ENCODE data around the gene CASKIN1. TPM values are rescaled to one million over a fixed set of nuclear protein-coding genes. Genes with fewer than 3 reads are reported as not detected.

The CASKIN1 gene
- total RNA-seq, 1 donor from 2014 or later, result 1.0 TPM

- Mint-ChIP-seq H3K36me3 (ENCODE audit: low read depth) (peaks cover 24% of the 10 kb centered on the region), H3K27me3 (ENCODE audit: low read depth) (no peaks in the 10 kb centered on the region), H3K4me3 (ENCODE audit: low read depth) (no peak overlapping the region), H3K27ac (no peak overlapping the region), H3K9me3 (no peaks in the 10 kb centered on the region), H3K4me1 (ENCODE audit: low read depth) (no peaks in the 10 kb centered on the region)
- intact Hi-C loops (cut with micrococcal nuclease), result no loop called here
- no peak for DNase-seq (ENCODE audit: low spot score)
These were observed 25.6 kb downstream of the CASKIN1 start for GRCh38 chr16:2170587-2171435.

- Mint-ChIP-seq H3K4me1 (ENCODE audit: low read depth) (no peaks in the 10 kb centered on the region), H3K27ac (no peak overlapping the region), H3K36me3 (ENCODE audit: low read depth) (peaks cover 27% of the 10 kb centered on the region), H3K9me3 (no peaks in the 10 kb centered on the region), H3K4me3 (ENCODE audit: low read depth) (no peak overlapping the region), H3K27me3 (ENCODE audit: low read depth) (no peaks in the 10 kb centered on the region)
- no peak for DNase-seq (ENCODE audit: low spot score)
- intact Hi-C loops (cut with micrococcal nuclease), result no loop called here
These were observed 26.3 kb downstream of the CASKIN1 start for GRCh38 chr16:2170080-2170479.

DNA sequence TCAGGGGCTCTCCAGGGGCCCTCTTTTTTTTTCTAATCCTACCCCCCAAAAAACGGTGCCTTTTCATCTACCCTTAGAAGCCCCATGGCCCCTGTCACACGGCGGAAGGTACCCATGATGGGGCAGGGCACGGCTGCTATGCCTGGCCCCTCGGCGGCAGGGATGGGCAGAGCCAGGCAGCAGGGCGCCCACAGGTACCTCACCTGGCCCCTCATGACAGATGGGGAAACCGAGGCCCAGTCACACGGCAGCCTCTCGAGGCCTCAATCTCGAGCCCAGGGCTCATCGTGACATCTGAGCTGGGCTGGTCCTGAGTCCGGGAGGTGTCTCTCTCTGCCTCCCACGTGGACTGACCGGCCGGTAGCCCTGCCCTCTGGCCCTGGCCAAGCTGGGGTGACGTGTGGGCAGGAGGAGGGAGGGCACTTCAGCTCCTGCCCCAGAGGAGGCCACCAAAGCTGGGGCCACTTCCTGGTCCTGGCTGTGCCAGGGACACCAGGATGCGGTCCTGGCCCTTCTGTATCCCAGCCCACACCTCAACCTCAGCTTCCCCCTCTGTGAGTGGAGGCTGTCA lies 29.3 kb downstream of the CASKIN1 start:
- Mint-ChIP-seq H3K9me3 (no peaks in the 10 kb centered on the region), H3K4me3 (ENCODE audit: low read depth) (no peak overlapping the region), H3K36me3 (ENCODE audit: low read depth) (peaks cover 18% of the 10 kb centered on the region), H3K4me1 (ENCODE audit: low read depth) (no peaks in the 10 kb centered on the region), H3K27ac (no peak overlapping the region), H3K27me3 (ENCODE audit: low read depth) (no peaks in the 10 kb centered on the region)
- DNase-seq (ENCODE audit: low spot score), result no peak
- intact Hi-C loops (cut with micrococcal nuclease), result no loop called here

GRCh38 chr16:2166263-2167067 lies 29.9 kb downstream of the CASKIN1 start:
- H3K36me3 Mint-ChIP-seq (ENCODE audit: low read depth), result peaks cover 23% of the 10 kb centered on the region
- no peaks in the 10 kb centered on the region for H3K27me3 Mint-ChIP-seq (ENCODE audit: low read depth)
- DNase-seq (ENCODE audit: low spot score), result no peak
- no peak overlapping the region for H3K27ac Mint-ChIP-seq
- no peaks in the 10 kb centered on the region for H3K4me1 Mint-ChIP-seq (ENCODE audit: low read depth)
- H3K9me3 Mint-ChIP-seq, result no peaks in the 10 kb centered on the region
- no peak overlapping the region for H3K4me3 Mint-ChIP-seq (ENCODE audit: low read depth)
- intact Hi-C loops (cut with micrococcal nuclease), result no loop called here

DNA sequence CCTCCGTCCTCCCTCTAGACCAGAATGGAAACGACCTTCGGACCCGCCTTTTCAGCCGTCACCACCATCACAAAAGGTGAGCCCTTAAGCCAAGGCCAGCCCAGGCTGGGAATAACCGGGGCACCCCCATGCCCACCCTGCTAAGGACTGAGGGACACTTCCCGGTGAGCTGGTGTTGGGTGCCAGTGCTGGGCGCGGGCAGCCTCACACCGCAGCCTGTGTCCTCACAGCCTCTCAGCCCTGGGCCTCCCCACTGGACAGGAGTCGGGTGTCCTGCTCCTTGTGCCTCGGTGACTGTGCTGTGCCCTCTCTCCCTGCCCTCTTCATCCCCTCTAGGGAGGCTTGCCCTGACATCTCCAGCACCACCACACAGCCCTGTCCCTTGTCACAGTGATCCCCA lies 30.5 kb downstream of the CASKIN1 start:
- no peak for DNase-seq (ENCODE audit: low spot score)
- Mint-ChIP-seq H3K4me1 (ENCODE audit: low read depth) (no peaks in the 10 kb centered on the region), H3K27me3 (ENCODE audit: low read depth) (no peaks in the 10 kb centered on the region), H3K9me3 (no peaks in the 10 kb centered on the region), H3K36me3 (ENCODE audit: low read depth) (peaks cover 23% of the 10 kb centered on the region), H3K4me3 (ENCODE audit: low read depth) (no peak overlapping the region), H3K27ac (no peak overlapping the region)
- intact Hi-C loops (cut with micrococcal nuclease), result no loop called here

GRCh38 chr16:2163211-2163881 lies 33.1 kb downstream of the CASKIN1 start:
- H3K4me1 Mint-ChIP-seq (ENCODE audit: low read depth), result peaks cover 2% of the 10 kb centered on the region
- DNase-seq (ENCODE audit: low spot score), result no peak
- peaks cover 21% of the 10 kb centered on the region for H3K36me3 Mint-ChIP-seq (ENCODE audit: low read depth)
- intact Hi-C loops (cut with micrococcal nuclease), result no loop called here
- no peaks in the 10 kb centered on the region for H3K27me3 Mint-ChIP-seq (ENCODE audit: low read depth)
- H3K4me3 Mint-ChIP-seq (ENCODE audit: low read depth), result no peak overlapping the region
- H3K27ac Mint-ChIP-seq, result no peak overlapping the region
- no peaks in the 10 kb centered on the region for H3K9me3 Mint-ChIP-seq

DNA sequence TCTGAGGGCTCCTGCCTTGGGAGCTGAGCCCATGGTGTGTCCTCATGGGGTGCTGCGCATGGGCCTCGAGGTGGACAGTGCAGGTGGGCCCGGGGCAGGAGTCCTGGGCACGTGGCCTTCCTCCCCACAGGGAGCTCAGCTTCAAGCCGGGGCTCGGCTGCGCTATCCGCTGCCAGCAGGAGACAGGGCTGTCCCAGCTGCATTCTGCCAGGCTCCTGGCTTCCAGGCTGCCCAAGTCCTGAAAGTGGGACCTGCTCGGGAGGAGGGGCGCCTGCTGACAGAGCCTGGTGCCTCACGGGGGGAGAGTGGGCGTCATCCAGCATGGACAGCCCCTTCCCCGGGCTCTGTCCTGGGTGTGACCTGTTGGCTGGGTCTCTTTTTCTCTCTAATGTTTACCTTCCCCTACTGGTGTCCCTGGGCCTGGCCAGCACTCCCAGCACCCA lies 33.7 kb downstream of the CASKIN1 start:
- intact Hi-C loops (cut with micrococcal nuclease), result no loop called here
- H3K36me3 Mint-ChIP-seq (ENCODE audit: low read depth), result peaks cover 17% of the 10 kb centered on the region
- no peaks in the 10 kb centered on the region for H3K9me3 Mint-ChIP-seq
- peaks cover 4% of the 10 kb centered on the region for H3K4me1 Mint-ChIP-seq (ENCODE audit: low read depth)
- no peak overlapping the region for H3K27ac Mint-ChIP-seq
- H3K4me3 Mint-ChIP-seq (ENCODE audit: low read depth), result no peak overlapping the region
- DNase-seq (ENCODE audit: low spot score), result no peak
- no peaks in the 10 kb centered on the region for H3K27me3 Mint-ChIP-seq (ENCODE audit: low read depth)

DNA sequence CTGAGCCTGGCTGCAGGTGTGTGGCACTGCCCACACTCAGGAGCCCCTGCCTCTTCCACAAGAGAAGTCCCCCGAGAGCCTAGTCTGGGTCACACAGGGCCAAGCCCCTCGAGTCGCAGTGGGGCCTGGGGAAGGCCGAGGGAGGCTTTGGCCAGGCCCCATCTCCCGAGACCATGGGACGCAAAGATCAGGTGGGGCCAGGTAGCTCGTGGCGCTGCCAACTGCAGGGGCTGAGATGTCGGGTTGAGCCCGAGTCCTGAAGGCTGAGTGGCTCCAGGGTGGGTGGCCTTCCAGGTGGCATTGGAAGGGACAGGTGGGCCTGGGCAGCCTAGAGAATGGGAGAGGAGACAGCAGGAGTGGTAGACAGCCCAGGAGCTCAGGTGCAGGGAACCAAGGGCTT lies 34.5 kb downstream of the CASKIN1 start:
- Mint-ChIP-seq H3K27me3 (ENCODE audit: low read depth) (no peaks in the 10 kb centered on the region), H3K27ac (no peak overlapping the region), H3K4me3 (ENCODE audit: low read depth) (no peak overlapping the region), H3K9me3 (no peaks in the 10 kb centered on the region), H3K36me3 (ENCODE audit: low read depth) (peaks cover 17% of the 10 kb centered on the region), H3K4me1 (ENCODE audit: low read depth) (peaks cover 8% of the 10 kb centered on the region)
- DNase-seq (ENCODE audit: low spot score), result no peak
- intact Hi-C loops (cut with micrococcal nuclease), result no loop called here

GRCh38 chr16:2160915-2161551 lies 35.4 kb downstream of the CASKIN1 start:
- Mint-ChIP-seq H3K27ac (no peak overlapping the region), H3K27me3 (ENCODE audit: low read depth) (no peaks in the 10 kb centered on the region), H3K4me3 (ENCODE audit: low read depth) (no peak overlapping the region), H3K36me3 (ENCODE audit: low read depth) (peaks cover 14% of the 10 kb centered on the region), H3K4me1 (ENCODE audit: low read depth) (peaks cover 15% of the 10 kb centered on the region), H3K9me3 (no peaks in the 10 kb centered on the region)
- intact Hi-C loops (cut with micrococcal nuclease), result no loop called here
- no peak for DNase-seq (ENCODE audit: low spot score)

GRCh38 chr16:2159175-2159838 lies 37.1 kb downstream of the CASKIN1 start:
- Mint-ChIP-seq H3K27ac (no peak overlapping the region), H3K9me3 (no peaks in the 10 kb centered on the region), H3K4me1 (ENCODE audit: low read depth) (peaks cover 15% of the 10 kb centered on the region), H3K36me3 (ENCODE audit: low read depth) (peaks cover 21% of the 10 kb centered on the region), H3K27me3 (ENCODE audit: low read depth) (no peaks in the 10 kb centered on the region), H3K4me3 (ENCODE audit: low read depth) (no peak overlapping the region)
- intact Hi-C loops (cut with micrococcal nuclease), result loop anchor here (10.0 kb wide), 1 partner anchor 355 kb away; the partner anchor contains the start of gene ATP6V0C
- no peak for DNase-seq (ENCODE audit: low spot score)

DNA sequence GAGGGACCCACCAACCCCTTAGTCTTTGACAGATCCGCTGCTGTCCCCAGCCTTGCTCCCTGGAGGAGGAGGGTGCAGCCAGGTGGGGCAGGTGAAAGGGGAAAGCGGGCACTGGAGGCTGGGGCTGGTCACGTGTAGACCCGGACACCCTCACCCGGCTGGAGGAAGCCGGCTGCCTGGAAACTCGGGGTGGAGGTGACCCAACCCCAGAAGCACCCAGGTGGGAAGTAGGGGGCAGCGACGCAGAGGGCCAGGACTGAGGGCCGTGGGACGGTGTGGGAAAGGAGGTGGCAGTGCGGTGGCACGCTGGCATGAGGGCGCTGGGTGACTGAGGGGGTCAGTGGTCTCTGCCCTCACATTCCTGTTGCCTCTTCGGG lies 38.2 kb downstream of the CASKIN1 start:
- Mint-ChIP-seq H3K9me3 (no peaks in the 10 kb centered on the region), H3K36me3 (ENCODE audit: low read depth) (peaks cover 30% of the 10 kb centered on the region), H3K27ac (no peak overlapping the region), H3K4me1 (ENCODE audit: low read depth) (peaks cover 15% of the 10 kb centered on the region), H3K27me3 (ENCODE audit: low read depth) (no peaks in the 10 kb centered on the region), H3K4me3 (ENCODE audit: low read depth) (no peak overlapping the region)
- intact Hi-C loops (cut with micrococcal nuclease), result loop anchor here (10.0 kb wide), 1 partner anchor 357 kb away; the partner anchor contains the start of gene ATP6V0C
- no peak for DNase-seq (ENCODE audit: low spot score)

Measured in activated T-helper 2 cell treated with anti-CD3 and anti-CD28 coated beads, Interferon-gamma antibody, Interleukin-2, Interleukin-4, amounts not matched to agents 10 μg/mL and 5 μg/mL and 100 μg/mL, durations not matched to agents 14 hours and 24 hours and 36 hours (primary cell).